Lower lobe of right lung (tissue), 2 donors: ENCODE data around the gene FRMD3. TPM values are rescaled to one million over a fixed set of nuclear protein-coding genes. Genes with fewer than 3 reads are reported as not detected.

Experiments
- ATAC-seq, 2 donors: fragments of 200-7000 bp; cut with Tn5 transposase; one replicate each; pipeline ENCODE4 v1.9.1; 2020 to 2022; ENCODE audit warnings: mild to moderate bottlenecking in 2 of 2, moderate library complexity in 2 of 2
- DNase-seq: peaks from one replicate; pipeline ENCODE4 v3.0.0-alpha.2; 2020
- H3K27ac ChIP-seq: fragments of 200-600 bp; one replicate; pipeline ENCODE4 v1.8.0; 2022
- H3K27me3 ChIP-seq: fragments of 200-600 bp; one replicate; pipeline ENCODE4 v1.8.0; 2022; ENCODE audit warnings: low read depth
- H3K36me3 ChIP-seq: fragments of 200-600 bp; one replicate; pipeline ENCODE4 v1.8.0; 2022; ENCODE audit warnings: mild to moderate bottlenecking
- H3K4me1 ChIP-seq: fragments of 200-600 bp; one replicate; pipeline ENCODE4 v1.8.0; 2022
- H3K4me3 ChIP-seq: fragments of 200-600 bp; one replicate; pipeline ENCODE4 v1.8.0; 2022; ENCODE audit warnings: mild to moderate bottlenecking
- H3K9me3 ChIP-seq: fragments of 200-600 bp; one replicate; pipeline ENCODE4 v1.8.0; 2022
- CTCF ChIP-seq: fragments of 200-600 bp; IDR thresholded peaks from one replicate; pipeline ENCODE4 v1.8.0; 2022; ENCODE audit warnings: antibody characterized with exemption, mild to moderate bottlenecking
- intact Hi-C: fragments of 100-400 bp; cut with DNase I; formaldehyde crosslinking; loops from one replicate; pipeline ENCODE4 v1.11.0; 2022
- total RNA-seq: library from RNA; stranded (reverse); fragmentation: NEBNext Ultra II Directional; extraction: Animal tissue kit (Norgen Biotek cat#: 25700); gene quantifications from one replicate; pipeline ENCODE4 v1.2.1, GENCODE V29; 2021
- donor health status: DM: no; HTN: yes; CAD: no; lungs with severe emphysema.

Gene FRMD3
- total RNA-seq, 1 donor from 2014 or later = 9.7 TPM

DNA sequence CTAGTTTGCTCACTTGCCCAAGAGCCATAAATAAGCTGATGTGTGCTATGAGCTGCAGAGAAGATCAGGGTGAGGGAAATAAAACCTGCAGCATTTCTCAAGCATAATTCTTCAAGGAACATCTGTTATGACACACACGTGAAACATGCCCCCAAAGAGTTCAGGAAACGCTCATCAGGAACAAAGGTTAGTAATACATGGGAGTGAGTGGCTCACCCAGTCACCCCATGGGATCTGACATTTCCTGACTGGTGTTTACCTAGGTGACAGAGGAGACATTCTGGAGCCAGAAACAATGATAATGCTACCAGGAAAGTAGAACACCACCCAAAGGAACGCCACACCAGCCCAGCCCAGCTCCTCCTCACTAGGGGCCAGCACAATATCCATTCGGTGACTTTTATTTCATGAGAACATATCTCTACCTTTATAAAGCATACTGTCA is 66.0 kb downstream of the FRMD3 start:
- no peak for DNase-seq
- H3K36me3 ChIP-seq = no peaks in the 10 kb centered on the region
- no peak for TF ChIP-seq CTCF

DNA sequence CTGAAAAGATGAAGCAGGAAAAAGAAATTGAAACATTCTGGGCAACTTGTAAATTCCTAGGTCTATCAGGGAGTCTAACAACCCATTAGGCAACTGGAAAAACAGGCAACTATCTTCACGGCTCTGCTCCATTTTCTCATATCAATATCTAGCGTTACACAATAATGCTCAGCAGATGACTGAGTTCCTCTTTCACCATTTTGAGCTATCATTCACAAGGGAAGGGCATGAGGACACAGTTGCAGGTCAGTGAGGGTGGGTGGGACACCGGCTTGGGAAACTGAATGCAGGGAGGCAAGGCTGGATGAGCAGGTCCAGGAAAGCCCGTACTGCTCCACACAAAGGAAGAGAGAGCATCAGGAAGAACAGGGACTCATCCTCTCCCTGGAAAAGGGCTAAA is 67.0 kb downstream of the FRMD3 start:
- TF ChIP-seq CTCF = no peak
- H3K27ac ChIP-seq = no peak overlapping the region
- peak; percentile 58 to 67 for ATAC-seq
- no peaks in the 10 kb centered on the region for H3K27me3 ChIP-seq
- no peaks in the 10 kb centered on the region for H3K9me3 ChIP-seq
- peaks cover 34% of the 10 kb centered on the region for H3K4me1 ChIP-seq
- no peak overlapping the region for H3K4me3 ChIP-seq
- intact Hi-C loops = no loop called here
- no peak for DNase-seq
- H3K36me3 ChIP-seq = no peaks in the 10 kb centered on the region

More for the DNA sequence above, 66.0 kb downstream of the FRMD3 start:
- intact Hi-C loops = no loop called here
- Histone ChIP-seq H3K27me3 (no peaks in the 10 kb centered on the region), H3K9me3 (no peaks in the 10 kb centered on the region), H3K4me1 (peaks cover 34% of the 10 kb centered on the region), H3K27ac (no peak overlapping the region), H3K4me3 (no peak overlapping the region)
- peak in 1 of 2 donors; percentile 19 for ATAC-seq

DNA sequence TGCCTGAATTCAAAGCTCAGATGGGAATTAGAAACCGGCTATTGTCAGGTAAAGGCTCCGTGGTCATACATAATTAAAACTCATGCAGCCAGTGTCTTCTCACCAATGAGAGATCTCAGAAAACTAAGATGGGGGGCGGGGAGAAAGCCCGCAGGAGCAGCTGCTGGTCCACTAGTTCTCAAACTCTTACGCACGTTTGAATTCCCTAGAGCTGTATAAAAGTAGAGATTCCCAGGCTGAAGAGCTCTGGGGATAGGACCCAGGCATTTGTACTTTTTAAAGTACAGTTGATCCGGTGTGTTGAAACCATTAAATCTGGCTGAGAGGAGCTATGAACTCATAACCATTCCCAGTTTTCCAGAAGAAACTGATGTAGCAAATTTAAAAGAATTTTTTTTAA is 68.5 kb downstream of the FRMD3 start:
- H3K4me1 ChIP-seq = peaks cover 34% of the 10 kb centered on the region
- TF ChIP-seq CTCF = no peak
- intact Hi-C loops = no loop called here
- no peaks in the 10 kb centered on the region for H3K36me3 ChIP-seq
- H3K27me3 ChIP-seq = no peaks in the 10 kb centered on the region
- no peak overlapping the region for H3K27ac ChIP-seq
- no peak for ATAC-seq
- no peak overlapping the region for H3K4me3 ChIP-seq
- DNase-seq = no peak
- H3K9me3 ChIP-seq = no peaks in the 10 kb centered on the region

DNA sequence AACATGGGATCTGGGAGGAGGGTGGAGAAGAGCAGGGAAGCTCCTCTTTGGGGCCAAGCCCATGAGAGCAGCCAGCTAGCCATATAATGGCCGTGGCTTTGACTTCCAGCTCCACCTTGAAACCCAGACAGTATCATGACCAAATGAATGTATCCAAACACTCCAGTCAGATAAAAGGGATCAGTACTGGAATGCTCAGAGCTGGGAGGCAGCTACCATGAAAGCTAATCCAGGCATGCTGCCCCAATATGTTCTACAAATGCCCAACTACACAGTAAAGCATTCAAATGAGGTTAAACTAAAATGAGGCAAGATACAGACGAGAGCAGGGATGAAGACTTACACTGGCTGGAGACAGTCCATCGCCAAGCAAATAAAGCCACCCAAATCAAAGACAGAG is 69.4 kb downstream of the FRMD3 start:
- TF ChIP-seq CTCF = no peak
- H3K9me3 ChIP-seq = no peaks in the 10 kb centered on the region
- H3K4me1 ChIP-seq = peaks cover 28% of the 10 kb centered on the region
- H3K4me3 ChIP-seq = no peak overlapping the region
- H3K27me3 ChIP-seq = no peaks in the 10 kb centered on the region
- H3K36me3 ChIP-seq = no peaks in the 10 kb centered on the region
- no peak for ATAC-seq
- no peak for DNase-seq
- intact Hi-C loops = no loop called here
- H3K27ac ChIP-seq = no peak overlapping the region

GRCh38 chr9:83466877-83467276 is 71.3 kb downstream of the FRMD3 start:
- Histone ChIP-seq H3K27ac (no peak overlapping the region), H3K27me3 (no peaks in the 10 kb centered on the region), H3K9me3 (no peaks in the 10 kb centered on the region), H3K36me3 (no peaks in the 10 kb centered on the region), H3K4me1 (peaks cover 11% of the 10 kb centered on the region), H3K4me3 (no peak overlapping the region)
- ATAC-seq (no peak), DNase-seq (no peak)
- intact Hi-C loops = no loop called here
- no peak for TF ChIP-seq CTCF

- Histone ChIP-seq H3K4me1 (peaks cover 5% of the 10 kb centered on the region), H3K9me3 (no peaks in the 10 kb centered on the region), H3K36me3 (no peaks in the 10 kb centered on the region), H3K4me3 (no peak overlapping the region), H3K27me3 (no peaks in the 10 kb centered on the region), H3K27ac (no peak overlapping the region)
- DNase-seq (no peak), ATAC-seq (no peak)
- intact Hi-C loops = no loop called here
- TF ChIP-seq CTCF = no peak
Measured at GRCh38 chr9:83466351-83466750, 71.8 kb downstream of the FRMD3 start.
